MCF 10A (cell line): ENCODE data around the gene NUP85. TPM values are rescaled to one million over a fixed set of nuclear protein-coding genes. Genes with fewer than 3 reads are reported as not detected.

Source experiments
- BruUV-seq: library from RNA; stranded (reverse); fragments of 400-500 nt; replicated peaks from 2 replicates; lab custom pipeline; 2021; lab: Mats Ljungman, UMichigan
- CTCF ChIA-PET: fragments of 300-600 bp; sonication (Branson Sonifier 250); formaldehyde crosslinking; extraction: SDS; loops from one replicate; lab custom pipeline; 2021; ENCODE audit warnings: antibody characterized with exemption, inconsistent platforms; lab: Yijun Ruan, JAX
- POLR2A ChIA-PET: fragments of 300-600, 350-650 bp; sonication (Branson Sonifier 250); formaldehyde crosslinking; extraction: SDS; loops from one replicate; lab custom pipeline; 2020; ENCODE audit warnings: antibody characterized with exemption, inconsistent platforms; lab: Yijun Ruan, JAX
- DNase-seq: peaks from one replicate; pipeline ENCODE4 v3.0.0-alpha.2; 2018; ENCODE audit not compliant: unreplicated experiment
- H3K27ac Mint-ChIP-seq: one replicate; pipeline ENCODE4 v1.8.0; 2022; ENCODE audit warnings: mild to moderate bottlenecking, low read depth, mixed read lengths; ENCODE audit not compliant: unreplicated experiment
- H3K27me3 Mint-ChIP-seq: one replicate; pipeline ENCODE4 v1.8.0; 2022; ENCODE audit warnings: mixed read lengths; ENCODE audit not compliant: insufficient read depth, unreplicated experiment
- H3K36me3 Mint-ChIP-seq: one replicate; pipeline ENCODE4 v1.8.0; 2022; ENCODE audit warnings: mild to moderate bottlenecking, moderate library complexity, mixed read lengths; ENCODE audit not compliant: insufficient read depth, unreplicated experiment
- H3K4me1 Mint-ChIP-seq: one replicate; pipeline ENCODE4 v1.8.0; 2022; ENCODE audit warnings: mixed read lengths; ENCODE audit not compliant: insufficient read depth, unreplicated experiment
- H3K4me3 Mint-ChIP-seq: one replicate; pipeline ENCODE4 v1.8.0; 2022; ENCODE audit warnings: mild to moderate bottlenecking, moderate library complexity, mixed read lengths; ENCODE audit not compliant: unreplicated experiment
- H3K9me3 Mint-ChIP-seq: one replicate; pipeline ENCODE4 v1.8.0; 2022; ENCODE audit warnings: mixed read lengths; ENCODE audit not compliant: unreplicated experiment
- CTCF ChIP-seq: fragments of 200-600 bp; IDR thresholded peaks from one replicate; pipeline ENCODE4 v1.8.0; 2022; ENCODE audit warnings: antibody characterized with exemption, mild to moderate bottlenecking; ENCODE audit not compliant: unreplicated experiment
- intact Hi-C: fragments of 100-400 bp; cut with micrococcal nuclease; formaldehyde crosslinking; loops from 2 replicates; pipeline ENCODE4 v1.14.1; 2022
- total RNA-seq: library from RNA; stranded (reverse); gene quantifications from 2 replicates; pipeline ENCODE4 v1.2.3, GENCODE V29; 2022

The NUP85 gene
- total RNA-seq, 1 experiment from 2014 or later, result 42.3 TPM

GRCh38 chr17:75228847-75229246 lies 23.4 kb downstream of the NUP85 start:
- CTCF ChIA-PET, result interaction anchor here (0.7 to 1.1 kb wide), 2 partner anchors 11 to 27 kb away, joined by 3 to 6 read pairs; no protein-coding TSS in a partner anchor
- no TSS peak for BruUV-seq
- Mint-ChIP-seq H3K4me1 (no peaks in the 10 kb centered on the region), H3K9me3 (no peaks in the 10 kb centered on the region), H3K4me3 (no peak overlapping the region), H3K27me3 (no peaks in the 10 kb centered on the region), H3K36me3 (peaks cover 63% of the 10 kb centered on the region), H3K27ac (no peak overlapping the region)
- intact Hi-C loops, result no loop called here
- POLR2A ChIA-PET, result interaction anchor here (0.7 to 1.4 kb wide), 6 partner anchors 8 to 391 kb away, joined by 3 to 4 read pairs (median 3); no protein-coding TSS in a partner anchor
- DNase-seq, result no peak
- TF ChIP-seq CTCF, result no peak

- Mint-ChIP-seq H3K27me3 (no peaks in the 10 kb centered on the region), H3K9me3 (no peaks in the 10 kb centered on the region), H3K36me3 (peaks cover 63% of the 10 kb centered on the region), H3K27ac (no peak overlapping the region), H3K4me1 (no peaks in the 10 kb centered on the region), H3K4me3 (no peak overlapping the region)
- no TSS peak for BruUV-seq
- POLR2A ChIA-PET, result interaction anchor here (0.5 to 1.9 kb wide), 3 partner anchors 10 to 65 kb away, joined by 3 to 5 read pairs (median 3); partner anchors contain the start of gene NUP85
- TF ChIP-seq CTCF, result no peak
- DNase-seq, result no peak
- CTCF ChIA-PET, result interaction anchor here (0.5 to 1.4 kb wide), 3 partner anchors 7 to 117 kb away, joined by 3 to 4 read pairs (median 4); no protein-coding TSS in a partner anchor
- intact Hi-C loops, result no loop called here
These were observed 25.6 kb downstream of the NUP85 start for GRCh38 chr17:75231071-75231470.

GRCh38 chr17:75231741-75232464 lies 26.4 kb downstream of the NUP85 start:
- POLR2A ChIA-PET, result interaction anchor here (0.5 to 1.9 kb wide), 3 partner anchors 10 to 66 kb away, joined by 3 to 5 read pairs (median 3); partner anchors contain the start of gene NUP85

More at GRCh38 chr17:75231741-75232464, 26.4 kb downstream of the NUP85 start:
- H3K36me3 Mint-ChIP-seq, result peaks cover 70% of the 10 kb centered on the region
- no peak for DNase-seq
- intact Hi-C loops, result no loop called here
- no peaks in the 10 kb centered on the region for H3K27me3 Mint-ChIP-seq
- no peak for TF ChIP-seq CTCF
- no peak overlapping the region for H3K27ac Mint-ChIP-seq
- H3K4me1 Mint-ChIP-seq, result no peaks in the 10 kb centered on the region
- CTCF ChIA-PET, result interaction anchor here (0.6 to 0.7 kb wide), 2 partner anchors 20 to 292 kb away, joined by 3 to 4 read pairs; no protein-coding TSS in a partner anchor
- H3K4me3 Mint-ChIP-seq, result no peak overlapping the region
- BruUV-seq, result no TSS peak
- no peaks in the 10 kb centered on the region for H3K9me3 Mint-ChIP-seq
